HG03378 (cell line): Measurements from ENCODE around the gene BHLHA15.

Source experiments
- ATAC-seq: cut with Tn5 transposase; IDR thresholded peaks from one replicate; pipeline ENCODE4 v1.9.1; 2021; ENCODE audit warnings: mild to moderate bottlenecking, moderate library complexity; ENCODE audit not compliant: unreplicated experiment

Gene BHLHA15

DNA sequence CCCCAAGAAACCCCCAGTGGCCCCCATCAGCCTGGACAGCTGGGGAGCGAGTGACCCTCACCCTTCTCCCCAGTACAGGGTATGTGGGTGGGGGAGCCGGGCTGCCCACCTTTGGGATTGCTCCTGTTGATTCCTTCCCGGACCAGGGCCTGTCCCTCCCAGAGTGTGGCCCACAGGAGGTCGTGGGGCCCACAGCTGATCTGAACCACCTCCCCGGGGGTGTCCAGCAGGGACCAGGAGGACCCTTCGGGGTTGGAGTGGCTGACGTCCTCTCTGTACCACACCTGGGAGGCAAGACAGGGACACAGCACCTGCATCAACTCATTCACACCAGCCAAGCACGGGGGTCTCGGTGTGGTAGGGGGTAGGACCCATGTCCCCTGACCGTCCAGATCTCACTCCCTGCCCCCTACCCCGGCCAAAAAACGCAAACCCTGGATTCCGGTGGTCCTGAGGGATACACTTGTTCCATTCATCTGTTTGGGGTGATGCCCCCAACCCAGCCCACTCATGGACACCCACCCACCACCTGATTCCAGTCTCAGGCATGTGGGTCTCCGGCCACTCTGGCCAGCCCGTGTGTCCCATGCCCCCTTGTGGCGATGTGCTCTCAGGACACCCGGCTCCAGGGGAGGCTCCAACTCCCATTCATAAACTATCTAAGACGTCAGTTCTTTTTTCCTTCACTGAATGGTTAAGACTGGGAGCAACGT, 29.9 kb downstream of the BHLHA15 start:
- ATAC-seq = no peak

DNA sequence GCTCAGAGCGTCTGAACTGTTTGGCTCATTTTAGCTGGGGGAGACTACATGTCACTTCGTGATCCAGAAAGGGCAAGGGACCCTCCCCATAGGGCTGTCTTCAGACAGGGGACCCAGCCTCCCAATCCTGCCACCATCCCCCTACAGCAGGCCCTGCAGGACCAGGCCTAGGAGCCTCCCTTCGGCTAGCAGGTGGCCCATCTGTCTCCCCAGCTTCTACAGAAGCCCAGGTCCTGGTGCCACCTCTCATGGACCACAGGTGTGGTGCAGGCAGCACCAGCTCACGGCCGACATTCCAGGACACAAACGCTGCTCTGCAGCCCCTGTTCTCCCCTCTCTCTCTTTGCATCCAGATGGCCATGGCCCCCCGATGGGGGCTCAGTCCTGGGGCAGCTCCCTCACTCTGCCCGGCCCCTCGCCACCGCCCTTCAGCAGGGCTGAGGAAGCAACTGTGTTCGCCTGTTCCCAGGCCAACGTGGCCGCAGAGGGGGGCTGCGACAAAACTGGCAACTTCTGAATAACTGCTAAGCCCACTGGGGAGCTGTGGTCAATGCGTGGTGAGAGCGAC, 30.5 kb downstream of the BHLHA15 start:
- ATAC-seq = no peak

DNA sequence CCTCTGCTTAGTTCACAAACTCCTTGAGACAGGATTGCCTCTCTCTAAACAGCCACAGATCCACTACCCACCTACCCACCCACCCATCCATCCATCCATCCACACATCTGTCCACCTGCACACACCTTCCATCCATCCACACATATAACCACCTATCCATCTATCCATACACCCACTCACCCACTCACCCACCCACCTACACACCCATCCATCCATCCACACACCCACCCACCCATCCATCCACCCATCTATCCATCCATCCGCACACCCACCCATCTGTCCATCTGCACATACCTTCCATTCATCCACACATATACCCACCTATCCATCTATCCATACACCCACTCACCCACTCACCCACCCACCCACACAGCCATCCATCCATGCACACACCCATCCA, 31.1 kb downstream of the BHLHA15 start:
- ATAC-seq = no peak

DNA sequence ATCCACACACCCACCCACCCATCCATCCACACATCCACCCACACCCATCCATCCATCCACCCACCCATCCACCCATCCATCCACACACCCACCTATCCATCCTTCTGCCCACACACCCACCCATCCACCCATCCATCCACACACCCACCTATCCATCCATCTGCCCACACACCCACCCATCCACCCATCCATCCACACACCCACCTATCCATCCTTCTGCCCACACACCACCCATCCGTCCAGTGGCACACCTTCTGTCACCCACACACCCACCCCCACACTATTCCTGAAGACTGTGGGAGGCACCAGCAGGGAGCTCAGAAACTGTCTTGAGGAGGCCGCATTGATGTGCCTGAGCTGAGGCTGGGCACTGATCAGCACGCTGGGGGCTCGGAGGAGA, 31.7 kb downstream of the BHLHA15 start:
- ATAC-seq = no peak

DNA sequence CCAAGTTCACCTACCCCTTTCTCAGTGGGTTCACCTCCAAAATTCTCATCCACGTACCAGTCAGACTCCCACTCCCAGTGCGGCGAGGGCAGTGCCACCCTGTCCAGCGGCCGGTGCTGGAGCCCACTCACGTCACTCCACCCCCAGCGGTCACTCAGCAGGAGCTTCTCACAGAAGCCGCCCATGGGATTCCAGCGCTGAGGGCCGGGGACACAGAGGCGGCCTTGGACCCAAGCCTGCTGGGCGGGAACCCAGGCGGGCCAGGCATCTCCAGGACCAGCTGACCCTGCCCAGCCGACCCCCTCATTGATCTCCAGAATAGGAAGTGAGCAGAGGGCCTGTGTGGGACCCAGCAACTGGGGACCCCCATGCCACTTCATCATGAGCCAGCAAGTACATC, 33.6 kb downstream of the BHLHA15 start:
- no peak for ATAC-seq

DNA sequence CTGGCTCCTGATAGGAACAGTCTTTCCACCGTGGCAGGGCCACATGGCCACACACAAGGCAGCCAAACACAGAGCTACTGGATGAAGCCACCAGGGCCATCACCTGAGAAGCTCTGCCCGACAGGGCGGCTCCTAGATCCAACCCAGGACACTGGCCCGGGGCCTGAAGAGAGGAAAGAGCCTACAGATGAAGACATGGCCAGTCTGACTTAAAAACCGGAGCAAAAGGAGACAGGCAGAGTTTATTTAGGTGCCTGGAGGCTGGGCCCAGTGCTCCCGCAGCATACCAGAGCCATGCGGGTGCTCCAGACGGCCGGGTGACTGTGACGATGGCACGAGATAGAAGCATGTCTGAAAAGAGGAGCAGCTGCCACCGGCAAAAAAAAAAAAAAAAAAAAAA, 36.9 kb downstream of the BHLHA15 start:
- ATAC-seq = no peak

DNA sequence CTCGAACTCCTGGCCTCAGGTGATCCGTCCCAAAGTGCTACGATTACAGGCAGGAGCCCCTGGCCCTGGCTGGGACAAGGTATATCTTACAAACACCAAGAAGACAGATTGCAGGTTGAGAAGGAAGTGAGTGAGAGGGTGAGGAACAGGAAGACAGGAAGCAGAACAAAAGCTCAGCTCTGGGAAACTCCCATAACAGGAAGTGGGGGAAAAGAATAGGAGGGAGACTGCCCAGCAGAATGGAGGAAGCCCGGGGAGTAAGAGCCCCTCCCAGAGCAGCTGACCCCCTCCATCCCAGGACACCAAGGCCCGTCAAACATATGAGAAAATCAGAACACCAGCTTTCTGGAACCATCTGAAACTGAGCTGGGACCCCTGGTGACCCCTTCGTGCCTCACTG, 37.9 kb downstream of the BHLHA15 start:
- no peak for ATAC-seq

DNA sequence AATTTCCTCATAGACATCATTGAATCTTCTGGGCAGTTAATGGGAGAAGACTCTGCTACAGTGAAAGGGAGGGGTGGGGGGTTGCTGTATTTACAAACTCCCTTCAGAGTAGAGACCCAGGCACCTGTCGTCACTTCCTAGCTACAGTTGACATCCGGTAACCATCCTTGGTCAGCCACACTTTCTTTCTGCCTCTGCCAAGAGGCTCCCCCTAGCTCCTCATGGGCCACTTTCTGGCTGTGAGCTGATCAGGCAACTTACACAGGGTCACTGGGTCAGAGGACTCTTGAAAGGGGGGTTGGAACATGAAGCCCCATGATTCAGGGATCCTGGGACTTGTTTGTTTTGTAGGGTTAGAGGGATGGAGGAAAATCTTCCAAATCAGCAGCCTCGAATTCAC, 39.5 kb downstream of the BHLHA15 start:
- no peak for ATAC-seq

DNA sequence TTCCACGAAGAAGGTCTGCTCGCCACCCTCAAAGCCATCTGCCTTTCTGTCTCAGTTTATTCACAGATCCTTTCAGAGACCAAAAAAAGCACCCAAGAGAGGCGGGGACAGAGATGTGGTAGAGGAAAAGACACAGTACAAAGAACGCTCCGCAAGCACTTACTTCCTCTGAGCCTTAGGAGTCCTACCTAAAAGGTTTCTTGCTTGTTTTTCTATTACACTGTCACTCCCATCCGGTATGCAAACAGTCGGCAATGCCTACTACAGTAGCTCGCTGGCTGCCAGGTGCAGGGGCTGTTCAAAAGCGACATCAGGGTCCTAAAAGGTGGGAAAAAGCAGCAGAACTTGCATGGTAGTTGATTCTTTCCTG, 40.0 kb downstream of the BHLHA15 start:
- peak; percentile 22 for ATAC-seq

DNA sequence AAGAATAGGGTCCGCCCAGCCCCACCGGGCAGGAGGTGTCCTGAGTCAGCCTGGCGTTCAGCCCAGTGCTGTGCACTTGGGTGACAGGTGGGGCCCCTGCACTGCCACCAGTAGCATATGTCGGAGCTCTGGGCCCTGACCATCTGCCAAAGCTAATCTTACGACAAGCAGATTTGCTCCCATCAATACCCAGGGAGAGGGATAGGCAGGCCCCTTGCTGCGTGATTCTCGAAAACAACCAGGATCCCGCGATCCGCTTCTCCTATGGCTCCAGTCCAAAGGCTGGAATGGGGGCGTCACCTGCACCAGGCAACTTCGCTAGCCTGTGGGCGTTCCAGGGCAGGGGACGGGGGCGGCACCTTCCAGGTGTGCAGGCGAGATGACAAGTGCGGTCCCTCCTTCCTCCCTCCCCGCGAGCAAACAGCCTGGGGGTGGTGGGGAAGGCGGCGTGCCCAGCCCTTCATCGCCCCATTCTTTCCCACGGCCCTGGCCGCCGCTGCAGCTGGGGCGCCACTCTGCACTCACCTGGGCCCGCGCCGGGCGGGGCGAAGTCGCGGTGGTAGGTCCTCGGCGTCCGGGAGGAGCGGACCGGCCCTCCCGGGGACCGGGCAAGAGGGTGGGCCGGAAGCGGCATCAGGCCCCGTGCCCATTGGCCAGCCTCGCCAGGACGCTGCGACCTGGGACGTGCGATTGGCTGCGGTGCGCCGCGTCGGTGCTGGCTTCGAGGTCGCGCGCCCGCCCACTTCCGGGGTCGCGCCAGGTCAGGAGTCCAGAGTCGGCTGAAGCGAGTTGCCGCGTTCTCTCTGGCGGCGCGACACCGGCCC, 40.6 kb downstream of the BHLHA15 start, which contains the start of gene TECPR1:
TSS of gene TECPR1 (minus strand) at position 632 of the 824 bp plus-strand sequence. CDS start 6,086 bp downstream, outside the sequence.
- ATAC-seq = peak; percentile 94

DNA sequence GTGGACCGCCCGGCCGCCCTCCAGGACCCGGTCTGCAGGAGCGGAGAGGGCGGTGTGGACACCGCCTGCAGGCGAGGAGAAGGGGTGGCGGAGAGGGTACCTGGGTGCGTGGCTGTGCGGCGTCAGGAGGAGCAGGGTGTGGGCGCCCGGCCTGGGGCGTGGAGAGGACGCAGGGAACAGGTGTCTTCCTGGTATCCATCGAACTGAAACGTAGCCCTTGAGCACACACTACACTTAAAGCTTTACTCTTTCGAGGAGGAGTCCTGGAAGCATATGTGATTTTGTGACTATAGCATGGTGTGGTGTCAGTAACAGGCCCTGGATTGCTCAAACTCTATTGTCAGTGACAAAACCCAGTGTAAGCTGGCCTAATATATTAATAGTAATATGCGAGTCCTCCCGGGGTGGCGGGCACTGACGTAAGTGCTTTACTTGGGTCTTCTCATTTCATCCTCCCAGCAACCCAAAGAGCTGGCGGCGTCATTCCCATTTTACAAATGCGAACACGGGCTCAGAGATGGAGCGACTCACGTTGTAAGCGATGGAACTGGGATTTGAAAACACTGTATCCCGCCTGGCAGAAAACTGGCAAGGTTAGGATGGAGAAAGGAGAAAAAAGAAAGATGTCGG, 41.3 kb downstream of the BHLHA15 start:
- ATAC-seq = no peak

DNA sequence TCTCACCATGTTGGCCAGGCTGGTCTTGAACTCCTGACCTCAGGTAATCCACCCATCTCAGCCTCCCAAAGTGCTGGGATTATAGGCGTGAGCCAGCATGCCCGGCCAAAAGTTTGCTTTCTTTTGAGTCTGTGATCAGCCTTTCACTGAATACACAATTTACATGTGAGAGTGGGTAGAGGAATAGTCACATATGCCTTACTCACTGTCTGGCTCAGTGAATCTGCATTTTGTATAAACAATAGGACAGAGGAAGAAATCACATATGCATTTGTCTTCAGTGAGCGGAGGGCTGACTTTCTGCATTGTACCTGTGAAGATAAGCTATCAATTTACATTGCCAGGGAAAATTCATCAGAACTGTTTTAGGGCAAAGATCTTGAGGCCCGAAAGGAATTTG, 43.3 kb downstream of the BHLHA15 start:
- no peak for ATAC-seq

DNA sequence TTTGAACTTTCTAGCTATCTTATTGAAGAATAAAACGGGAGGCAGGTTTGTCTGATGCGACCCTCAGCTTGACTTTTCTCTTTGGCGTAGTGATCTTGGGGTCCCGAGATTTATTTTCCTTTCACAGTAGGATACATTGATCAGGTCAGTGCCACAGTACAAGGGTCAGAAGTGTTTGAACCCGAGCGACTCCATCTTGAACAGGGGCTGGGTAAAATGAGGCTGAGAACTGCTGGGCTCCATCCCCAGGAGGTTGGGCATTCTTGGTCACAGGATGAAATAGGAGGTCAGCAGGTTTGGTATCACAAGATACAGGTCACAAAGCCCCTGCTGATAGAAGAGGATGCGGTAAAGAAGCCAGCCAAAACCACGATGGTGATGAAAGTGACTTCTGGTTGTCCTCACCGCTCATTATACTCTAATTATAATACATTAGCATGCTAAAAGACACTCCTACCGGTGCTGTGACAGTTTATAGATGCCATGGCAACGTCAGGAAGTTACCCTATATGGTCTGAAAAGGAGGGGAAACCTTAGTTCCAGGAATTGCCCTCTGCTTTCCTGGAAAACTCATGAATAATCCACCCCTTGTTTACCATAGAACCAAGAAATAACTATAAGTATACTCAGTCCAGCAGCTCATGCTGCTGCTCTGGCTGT, 43.8 kb downstream of the BHLHA15 start:
- no peak for ATAC-seq

DNA sequence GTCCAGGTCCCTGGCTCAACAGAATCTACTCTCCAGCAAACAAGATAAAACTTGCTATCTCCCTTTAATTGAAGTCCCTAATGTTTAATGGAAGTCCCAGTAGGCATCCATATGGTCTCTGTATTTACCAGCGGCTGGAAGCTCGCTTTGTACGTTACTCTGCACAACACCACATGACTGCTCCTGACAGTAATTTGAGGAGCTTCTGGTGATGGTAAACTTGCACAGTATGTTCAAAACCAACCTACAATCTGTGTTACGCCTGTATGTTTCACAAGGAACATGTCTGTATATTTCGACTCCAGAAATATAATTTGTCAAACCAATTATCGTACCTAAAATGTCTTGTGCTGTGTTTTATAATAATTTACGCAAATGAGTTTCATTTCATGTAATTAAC, 45.2 kb downstream of the BHLHA15 start:
- no peak for ATAC-seq

DNA sequence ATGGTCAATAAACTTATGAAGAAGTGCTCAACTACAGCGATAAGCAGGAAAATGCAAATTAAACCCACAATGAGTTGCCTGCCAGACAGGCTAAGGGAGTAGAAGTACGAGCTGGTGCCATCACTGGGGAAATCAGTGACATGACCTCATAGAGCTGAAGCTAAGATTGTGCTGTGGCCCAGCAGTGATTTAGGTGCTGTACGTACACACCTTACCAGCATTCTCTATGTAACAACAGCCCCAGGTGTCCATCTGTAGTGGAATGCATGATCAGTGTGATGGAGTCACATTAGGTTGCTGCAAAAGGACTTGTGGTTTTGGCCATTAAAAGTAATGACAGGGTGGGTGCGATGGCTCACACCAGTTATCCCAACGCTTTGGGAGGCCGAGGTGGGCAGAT, 46.5 kb downstream of the BHLHA15 start:
- no peak for ATAC-seq
